Measurements from ENCODE around the gene CD7.

- no peak for TF ChIP-seq PATZ1 (CRISPR knock-in tag; IDR thresholded peaks at IDR 0.05; ENCODE audit: borderline replicate concordance)
- no peak for TF ChIP-seq ZFP3 (CRISPR knock-in tag; IDR thresholded peaks at IDR 0.05)
- TF ChIP-seq GLIS3 (CRISPR knock-in tag; IDR thresholded peaks at IDR 0.05) = no peak
- TF ChIP-seq ZFP30 (CRISPR knock-in tag; IDR thresholded peaks at IDR 0.05) = no peak
These were observed 16.8 kb upstream of the CD7 start for GRCh38 chr17:82334204-82334621.
